IPS-18c (cell line): Measurements from ENCODE around the gene MAP4K4.

ENCODE experiments used
- H3K4me3 ChIP-seq: 2 replicates; pipeline ENCODE4 v1.7.0; 2013; ENCODE audit warnings: low read depth, mild to moderate bottlenecking, low read length, moderate library complexity; ENCODE audit not compliant: insufficient read depth
- H3K9me3 ChIP-seq: one replicate; pipeline ENCODE4 v1.6.1; 2013; ENCODE audit warnings: mild to moderate bottlenecking, low read length, moderate library complexity; ENCODE audit not compliant: control insufficient read depth, insufficient read depth

Gene MAP4K4

DNA sequence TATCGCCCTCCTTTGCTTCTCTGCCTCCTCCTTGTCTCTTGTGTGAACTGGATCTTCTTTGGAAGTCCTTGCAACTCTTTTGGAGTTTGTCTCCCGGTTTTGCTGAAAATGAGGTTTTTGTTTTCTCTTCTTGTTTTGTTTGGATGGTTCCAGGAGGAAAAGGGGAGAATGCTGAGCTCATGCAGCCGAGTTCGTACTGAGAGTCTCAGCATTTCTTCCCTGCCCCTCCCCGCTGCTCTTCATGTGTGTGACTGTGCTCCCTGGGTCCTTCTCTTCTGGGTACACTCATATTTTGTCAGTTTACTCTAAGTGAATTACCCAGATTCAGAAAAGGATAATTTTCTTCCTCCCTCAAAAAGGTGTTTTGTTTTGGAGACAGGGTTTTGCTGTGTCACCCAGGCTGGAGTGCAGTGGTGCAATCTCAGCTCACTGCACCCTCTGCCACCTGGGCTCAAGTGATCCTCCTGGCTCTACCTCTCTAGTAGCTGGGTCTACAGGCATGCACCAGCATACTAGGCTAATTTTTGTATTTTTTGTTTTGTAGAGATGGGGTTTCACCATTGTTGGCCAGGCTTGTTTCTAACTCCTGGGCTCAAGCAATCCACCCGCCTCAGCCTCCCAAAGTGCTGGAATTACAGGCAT is 151.4 kb downstream of the MAP4K4 start:
- Histone ChIP-seq H3K9me3 (no peaks in the 10 kb centered on the region), H3K4me3 (no peak overlapping the region)

- H3K9me3 ChIP-seq = no peaks in the 10 kb centered on the region
- H3K4me3 ChIP-seq = no peak overlapping the region
Observed at GRCh38 chr2:101850450-101850849, 152.9 kb downstream of the MAP4K4 start.

- Histone ChIP-seq H3K4me3 (no peak overlapping the region), H3K9me3 (no peaks in the 10 kb centered on the region)
Observed at GRCh38 chr2:101850991-101851390, 153.5 kb downstream of the MAP4K4 start.

DNA sequence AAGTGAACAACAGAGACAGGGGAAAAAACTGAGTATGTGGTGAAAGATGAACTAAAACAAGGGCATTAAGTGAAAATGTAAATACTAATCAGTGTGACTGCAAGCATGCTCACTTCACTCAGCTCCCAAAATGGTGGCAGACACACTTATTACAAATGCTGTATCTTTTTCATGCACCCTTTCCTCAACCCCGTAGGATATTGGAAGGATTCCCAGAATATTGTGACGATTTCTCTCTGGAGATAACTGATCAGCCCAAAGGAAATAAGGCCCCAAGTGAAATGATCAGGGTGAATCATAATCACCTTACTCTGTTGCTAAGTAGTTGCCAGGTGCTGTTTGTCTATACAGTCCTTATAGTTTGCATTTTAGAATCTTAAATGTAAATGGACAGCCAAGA is 155.3 kb downstream of the MAP4K4 start:
- H3K9me3 ChIP-seq = no peaks in the 10 kb centered on the region
- no peak overlapping the region for H3K4me3 ChIP-seq

DNA sequence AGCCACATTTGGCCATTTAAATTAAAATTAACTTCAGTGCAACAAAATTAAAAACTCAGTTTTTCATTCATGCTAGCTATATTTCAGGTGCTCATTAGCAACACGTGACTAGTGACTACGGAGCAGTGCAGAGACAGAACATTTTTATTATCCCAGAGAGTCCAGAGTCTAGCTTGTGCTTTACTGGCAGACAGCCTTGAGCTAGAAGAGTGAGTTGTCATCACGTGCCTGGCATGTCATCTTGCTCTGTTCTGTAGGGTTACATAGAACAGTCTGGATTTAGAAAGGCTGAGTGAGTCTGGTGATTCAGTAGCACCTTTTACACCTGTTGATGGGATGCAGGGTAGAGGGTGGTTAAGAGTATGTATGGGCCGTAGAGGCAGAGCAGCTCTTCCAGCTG is 157.4 kb downstream of the MAP4K4 start:
- H3K9me3 ChIP-seq = no peaks in the 10 kb centered on the region
- H3K4me3 ChIP-seq = no peak overlapping the region

DNA sequence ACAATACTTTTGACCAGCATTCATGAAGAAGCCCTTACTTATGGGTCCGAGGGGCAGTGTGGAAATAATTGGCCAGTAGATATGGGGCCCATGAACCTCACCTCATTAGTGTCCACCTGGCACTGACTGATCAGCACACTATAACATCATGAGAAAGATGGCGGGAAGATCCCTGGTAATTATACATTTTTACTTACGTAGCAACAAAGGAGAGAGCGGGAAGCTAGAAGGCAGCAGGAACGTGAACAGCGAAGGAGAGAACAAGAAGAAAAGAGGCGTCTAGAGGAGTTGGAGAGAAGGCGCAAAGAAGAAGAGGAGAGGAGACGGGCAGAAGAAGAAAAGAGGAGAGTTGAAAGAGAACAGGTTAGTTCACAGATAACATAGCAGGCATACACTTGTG is 158.3 kb downstream of the MAP4K4 start:
- H3K9me3 ChIP-seq = no peaks in the 10 kb centered on the region
- H3K4me3 ChIP-seq = no peak overlapping the region

DNA sequence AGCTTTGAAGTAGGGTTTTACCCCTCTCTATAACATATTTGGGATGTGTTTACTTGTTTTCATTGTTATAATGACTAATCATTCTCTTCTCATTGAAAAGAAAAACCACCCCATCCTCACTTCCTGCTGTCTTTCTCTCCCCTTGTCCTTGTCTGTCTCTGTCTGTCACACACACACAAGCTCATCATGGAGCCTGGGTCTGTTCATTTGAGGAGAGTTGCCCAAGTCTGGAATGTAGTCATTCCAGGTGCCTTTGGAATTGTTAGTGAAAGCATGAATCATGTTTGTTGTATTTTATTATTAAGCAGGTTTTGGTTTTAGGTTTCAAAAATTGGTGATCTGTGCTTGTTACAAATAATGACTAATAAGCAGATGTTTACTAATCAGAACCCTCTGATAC is 160.7 kb downstream of the MAP4K4 start:
- Histone ChIP-seq H3K9me3 (no peaks in the 10 kb centered on the region), H3K4me3 (no peak overlapping the region)

GRCh38 chr2:101858910-101859309 is 161.4 kb downstream of the MAP4K4 start:
- no peak overlapping the region for H3K4me3 ChIP-seq
- no peaks in the 10 kb centered on the region for H3K9me3 ChIP-seq

GRCh38 chr2:101859604-101860003 is 162.1 kb downstream of the MAP4K4 start:
- Histone ChIP-seq H3K4me3 (no peak overlapping the region), H3K9me3 (no peaks in the 10 kb centered on the region)

DNA sequence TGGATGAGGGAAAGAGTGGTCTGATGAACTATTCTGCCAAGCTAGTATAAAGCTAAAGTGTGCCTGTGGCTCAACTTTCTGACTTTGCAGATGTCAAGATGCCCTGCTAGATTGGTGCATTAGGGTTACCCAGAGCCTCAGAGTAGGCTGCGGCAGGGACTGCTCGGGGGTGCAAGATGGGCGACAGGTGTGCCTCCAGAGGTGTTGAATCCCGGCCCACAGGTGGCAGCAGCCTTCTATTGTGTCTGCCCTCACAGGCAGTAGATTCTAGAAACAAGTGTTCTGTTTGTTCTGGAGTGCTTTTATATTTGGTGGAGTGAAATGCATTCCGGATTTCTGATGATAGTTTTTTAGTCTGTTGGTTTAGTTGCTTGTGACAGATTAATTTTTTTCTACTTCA is 162.7 kb downstream of the MAP4K4 start:
- Histone ChIP-seq H3K4me3 (no peak overlapping the region), H3K9me3 (no peaks in the 10 kb centered on the region)

GRCh38 chr2:101860782-101861181 is 163.3 kb downstream of the MAP4K4 start:
- H3K4me3 ChIP-seq = no peak overlapping the region

DNA sequence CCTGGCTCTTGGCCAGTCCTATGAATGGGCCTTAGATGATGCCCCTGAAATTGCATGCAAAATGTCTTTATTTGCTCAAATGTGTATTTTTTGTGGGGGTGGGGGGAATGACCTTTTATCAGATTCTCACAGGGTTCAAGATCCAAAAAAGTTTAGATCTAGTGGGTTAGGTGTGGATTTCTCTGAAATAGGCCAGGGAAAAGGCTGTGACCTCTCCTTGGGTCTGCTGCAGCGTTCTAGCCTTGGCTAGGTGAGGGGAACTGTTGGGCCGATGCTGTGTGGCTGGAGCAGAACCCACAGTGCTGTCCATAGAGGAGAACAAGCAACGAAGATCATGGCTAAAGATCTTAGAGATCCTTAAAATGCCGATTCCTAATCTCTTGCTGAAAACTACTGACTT is 163.9 kb downstream of the MAP4K4 start:
- H3K9me3 ChIP-seq = no peaks in the 10 kb centered on the region
- no peak overlapping the region for H3K4me3 ChIP-seq

More at GRCh38 chr2:101860782-101861181, 163.3 kb downstream of the MAP4K4 start:
- no peaks in the 10 kb centered on the region for H3K9me3 ChIP-seq

DNA sequence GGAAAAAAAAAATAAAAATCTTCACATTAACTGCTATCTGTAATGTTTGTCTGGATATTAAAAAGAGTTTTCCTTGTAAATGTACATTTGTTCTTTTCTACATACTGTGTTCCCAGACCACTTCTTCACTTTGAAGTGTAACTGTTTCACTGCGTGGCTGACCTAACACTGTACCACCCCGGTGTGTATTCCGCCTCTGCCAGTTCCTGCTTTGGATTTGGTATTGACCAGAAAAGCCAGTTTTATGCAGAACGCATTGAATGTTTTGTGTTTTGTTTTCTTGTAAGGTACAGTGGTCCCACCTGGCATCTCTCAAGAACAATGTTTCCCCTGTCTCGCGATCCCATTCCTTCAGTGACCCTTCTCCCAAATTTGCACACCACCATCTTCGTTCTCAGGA is 166.0 kb downstream of the MAP4K4 start:
- Histone ChIP-seq H3K4me3 (no peak overlapping the region), H3K9me3 (peaks cover 2% of the 10 kb centered on the region)

GRCh38 chr2:101864426-101864825 is 166.9 kb downstream of the MAP4K4 start:
- no peak overlapping the region for H3K4me3 ChIP-seq
- H3K9me3 ChIP-seq = peaks cover 2% of the 10 kb centered on the region

GRCh38 chr2:101868525-101868924 is 171.0 kb downstream of the MAP4K4 start:
- H3K4me3 ChIP-seq = no peak overlapping the region
- H3K9me3 ChIP-seq = peaks cover 2% of the 10 kb centered on the region

DNA sequence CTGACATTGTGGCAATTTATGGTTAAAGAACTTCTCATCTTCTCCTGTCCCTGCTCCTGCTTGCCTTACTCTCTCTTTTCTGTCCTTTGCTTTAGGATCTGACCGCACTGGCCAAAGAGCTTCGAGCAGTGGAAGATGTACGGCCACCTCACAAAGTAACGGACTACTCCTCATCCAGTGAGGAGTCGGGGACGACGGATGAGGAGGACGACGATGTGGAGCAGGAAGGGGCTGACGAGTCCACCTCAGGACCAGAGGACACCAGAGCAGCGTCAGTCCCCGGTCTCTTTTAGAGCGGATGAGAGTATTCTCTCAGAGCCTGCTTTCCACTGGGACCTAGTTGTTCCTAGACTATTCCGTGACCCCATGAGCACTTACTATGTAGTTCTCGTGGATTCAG is 172.0 kb downstream of the MAP4K4 start:
- Histone ChIP-seq H3K9me3 (peaks cover 2% of the 10 kb centered on the region), H3K4me3 (no peak overlapping the region)

- no peak overlapping the region for H3K4me3 ChIP-seq
Observed at GRCh38 chr2:101870444-101870843, 172.9 kb downstream of the MAP4K4 start.

DNA sequence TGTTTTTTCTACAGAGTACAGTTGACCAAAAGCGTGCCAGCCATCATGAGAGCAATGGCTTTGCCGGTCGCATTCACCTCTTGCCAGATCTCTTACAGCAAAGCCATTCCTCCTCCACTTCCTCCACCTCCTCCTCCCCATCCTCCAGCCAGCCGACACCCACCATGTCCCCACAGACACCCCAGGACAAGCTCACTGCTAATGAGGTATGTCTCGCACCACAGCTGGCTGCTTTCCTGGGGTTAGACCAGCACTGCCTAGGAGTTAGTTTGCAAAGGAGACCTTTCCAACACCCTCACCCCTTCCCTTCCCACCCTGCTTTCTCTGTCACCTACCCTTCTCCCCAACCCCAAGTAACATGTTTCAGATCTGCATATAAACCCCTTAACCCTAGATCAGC is 174.0 kb downstream of the MAP4K4 start:
- Histone ChIP-seq H3K9me3 (peaks cover 2% of the 10 kb centered on the region), H3K4me3 (no peak overlapping the region)

More at GRCh38 chr2:101870444-101870843, 172.9 kb downstream of the MAP4K4 start:
- peaks cover 2% of the 10 kb centered on the region for H3K9me3 ChIP-seq

GRCh38 chr2:101872480-101872879 is 175.0 kb downstream of the MAP4K4 start:
- H3K4me3 ChIP-seq = no peak overlapping the region
- peaks cover 2% of the 10 kb centered on the region for H3K9me3 ChIP-seq
